Activated CD4-positive, alpha-beta T cell treated with anti-CD3 and anti-CD28 coated beads, Interleukin-2, Interleukin-6, amounts not matched to agents 100 ng/mL and 50 ng/mL, durations not matched to agents 16 hours and 8 hours (primary cell): ENCODE measurements around the gene PARD6B.
A peak's percentile ranks its signal among the peaks of the same experiment; 100 is the strongest.
"Not testable (repeated sequence)": the region's sequence is repeated elsewhere in the genome, so short reads cannot be mapped to it uniquely, and the experiment has no call there.

Experiments used
- DNase-seq: peaks from one replicate; pipeline ENCODE4 v3.0.0-alpha.2; 2020

Gene PARD6B

DNA sequence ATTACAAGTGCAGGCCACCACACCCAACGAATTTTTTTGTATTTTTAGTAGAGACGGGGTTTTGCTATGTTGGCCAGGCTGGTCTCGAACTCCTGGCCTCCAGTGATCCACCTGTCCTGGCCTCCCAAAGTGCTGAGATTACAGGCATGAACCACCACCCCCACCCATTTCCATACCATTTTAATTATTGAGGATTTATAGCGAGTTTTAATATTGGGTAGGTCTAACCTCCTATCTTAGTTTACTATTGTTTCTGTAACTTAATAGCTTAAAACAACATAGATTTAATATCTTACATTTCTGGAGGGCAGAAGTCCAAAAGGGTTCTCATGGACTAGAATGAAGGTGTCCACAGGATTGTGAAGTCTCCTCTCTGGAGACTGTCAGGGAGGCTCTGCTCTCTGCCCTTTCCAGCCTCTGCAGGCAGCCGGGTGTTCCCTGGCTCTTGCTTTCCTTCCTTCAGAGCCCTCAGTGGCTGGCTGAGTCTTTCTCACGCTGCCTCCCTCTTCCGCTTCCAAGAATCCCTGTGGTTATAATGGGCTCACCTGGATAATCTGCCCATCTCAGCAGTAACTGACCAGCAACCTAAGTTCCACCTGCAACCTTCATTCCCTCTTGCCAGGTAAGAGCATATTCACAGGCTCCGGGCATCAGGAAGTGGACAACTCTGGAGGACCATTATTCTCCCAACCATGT, 44.9 kb downstream of the PARD6B start:
- no peak for DNase-seq

DNA sequence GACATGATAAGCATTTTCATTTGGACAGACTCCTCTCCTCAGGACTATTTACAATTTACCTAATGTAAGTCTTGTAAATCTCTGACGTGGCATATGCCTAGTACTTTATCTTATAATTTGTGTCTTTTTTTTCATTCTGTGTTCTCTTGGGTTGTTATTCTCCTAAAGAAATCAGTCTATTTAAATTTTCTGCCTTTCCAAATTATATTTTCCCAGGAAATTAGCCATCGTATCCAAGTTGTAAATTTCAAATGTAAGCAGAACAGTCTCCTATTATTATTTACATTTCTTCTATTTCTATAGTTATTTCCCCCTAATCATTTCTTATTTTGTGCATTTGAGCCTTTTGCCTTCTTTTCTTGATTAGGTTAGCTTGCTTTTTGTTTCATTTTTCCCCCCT, 46.0 kb downstream of the PARD6B start:
- DNase-seq, result no peak

DNA sequence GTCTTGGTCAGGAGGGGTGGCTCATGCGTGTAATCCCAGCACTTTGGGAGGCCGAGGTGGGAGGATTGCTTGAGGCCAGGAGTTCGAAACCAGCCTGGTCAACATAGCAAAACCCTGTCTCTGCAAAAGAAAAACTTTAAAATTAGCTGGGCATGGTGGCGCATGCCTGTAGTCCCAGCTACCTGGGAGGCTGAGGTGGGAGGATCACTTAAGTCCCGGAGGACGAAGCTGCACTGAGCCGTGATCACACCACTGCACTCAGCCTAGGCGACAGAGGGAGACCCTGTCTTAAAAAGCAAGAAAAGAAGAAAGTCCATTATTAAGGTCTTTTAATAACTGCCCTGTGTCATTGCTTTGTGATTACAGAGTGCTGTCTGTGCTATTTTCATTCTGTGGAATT, 47.6 kb downstream of the PARD6B start:
- not testable (repeated sequence) for DNase-seq

DNA sequence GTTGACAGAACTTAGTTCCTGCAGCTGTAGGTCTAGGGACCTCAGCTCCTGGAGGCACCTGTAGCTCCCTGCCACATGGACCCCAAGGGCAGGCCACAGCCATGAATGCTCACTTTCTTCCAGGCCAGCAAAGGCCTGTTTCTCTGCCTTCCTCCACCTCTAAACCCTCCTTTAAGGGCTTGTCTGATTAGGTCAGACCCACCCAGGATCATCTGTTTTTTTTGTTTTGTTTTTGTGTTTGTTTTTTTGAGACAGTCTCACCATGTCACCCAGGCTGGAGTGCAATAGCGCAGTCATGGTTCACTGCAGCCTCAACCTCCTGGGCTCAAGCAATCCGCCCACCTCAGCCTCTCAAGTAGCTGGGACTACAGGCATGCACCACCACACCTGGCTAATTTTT, 52.0 kb downstream of the PARD6B start:
- DNase-seq, result no peak

DNA sequence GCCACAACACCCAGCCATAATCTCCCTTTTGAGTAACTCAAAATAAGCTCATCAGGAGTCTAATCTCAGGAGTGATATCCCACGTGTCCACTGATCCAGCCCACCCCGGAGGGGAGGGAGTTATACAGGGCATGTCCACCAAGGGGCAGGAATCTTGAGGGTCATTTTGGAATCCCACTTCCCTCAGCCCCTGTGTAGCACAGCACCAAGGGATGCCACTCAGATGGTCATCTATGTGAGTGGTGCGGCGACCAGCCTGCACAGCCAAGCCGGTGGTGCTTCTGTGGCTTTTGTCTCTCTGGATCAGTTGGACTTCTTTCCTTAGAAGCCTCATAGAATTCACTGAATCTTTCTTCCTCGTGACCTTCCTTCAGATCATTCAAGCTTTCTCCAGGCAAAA, 52.5 kb downstream of the PARD6B start:
- DNase-seq, result no peak

DNA sequence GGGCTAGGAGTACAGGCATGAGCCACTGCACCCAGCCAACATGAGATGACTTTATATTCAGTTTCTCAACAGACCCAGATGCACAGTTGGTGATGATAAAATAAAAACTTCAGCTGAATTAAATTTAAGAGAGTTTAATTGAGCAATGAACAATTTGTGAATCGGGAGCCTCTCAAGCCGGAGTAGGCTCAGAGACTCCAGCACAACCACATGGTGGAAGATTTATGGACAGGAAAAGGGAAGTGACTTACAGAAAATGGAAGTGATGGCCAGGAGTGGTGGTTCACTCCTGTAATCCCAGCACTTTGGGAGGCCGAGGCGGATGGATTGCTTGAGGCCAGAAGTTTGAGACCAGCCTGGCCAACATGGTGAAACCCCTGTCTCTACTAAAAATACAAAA, 53.1 kb downstream of the PARD6B start:
- no peak for DNase-seq

DNA sequence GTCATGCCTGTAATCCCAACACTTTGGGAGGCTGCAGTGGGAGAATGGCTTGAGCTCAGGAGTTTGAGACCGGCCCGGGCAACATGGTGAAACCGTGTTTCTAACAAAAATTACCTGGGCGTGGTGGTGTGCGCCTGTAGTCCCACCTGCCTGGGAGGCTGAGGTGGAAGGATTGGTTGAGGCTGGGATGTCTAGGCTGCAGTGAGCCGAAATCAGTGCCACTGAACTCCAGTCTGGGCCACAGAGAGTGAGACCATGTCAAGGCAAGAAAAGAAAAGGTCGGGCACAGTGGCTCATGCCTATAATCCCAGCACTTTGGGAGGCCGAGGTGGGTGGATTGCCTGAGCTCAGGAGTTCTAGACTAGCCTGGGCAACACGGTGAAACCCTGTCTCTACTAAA, 55.3 kb downstream of the PARD6B start:
- DNase-seq, result no peak

DNA sequence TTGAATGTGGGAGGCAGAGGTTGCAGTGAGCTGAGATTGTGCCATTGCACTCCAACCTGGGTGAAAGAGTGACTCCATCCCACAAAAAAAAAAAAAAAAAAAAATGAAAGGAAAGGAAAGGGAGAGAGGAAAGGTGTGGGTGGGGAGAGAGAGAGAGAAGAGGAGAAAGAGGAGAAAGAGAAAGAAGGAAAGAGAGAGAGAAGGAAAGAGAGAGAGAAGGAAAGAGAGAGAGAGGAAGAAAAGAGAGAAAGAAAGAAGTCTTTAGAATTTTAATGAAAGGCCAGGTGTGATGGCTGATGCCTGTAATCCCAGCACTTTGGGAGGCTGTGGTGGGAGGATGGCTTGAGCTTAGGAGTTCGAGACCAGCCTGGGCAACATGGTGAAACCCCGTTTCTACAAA, 55.8 kb downstream of the PARD6B start:
- no peak for DNase-seq

DNA sequence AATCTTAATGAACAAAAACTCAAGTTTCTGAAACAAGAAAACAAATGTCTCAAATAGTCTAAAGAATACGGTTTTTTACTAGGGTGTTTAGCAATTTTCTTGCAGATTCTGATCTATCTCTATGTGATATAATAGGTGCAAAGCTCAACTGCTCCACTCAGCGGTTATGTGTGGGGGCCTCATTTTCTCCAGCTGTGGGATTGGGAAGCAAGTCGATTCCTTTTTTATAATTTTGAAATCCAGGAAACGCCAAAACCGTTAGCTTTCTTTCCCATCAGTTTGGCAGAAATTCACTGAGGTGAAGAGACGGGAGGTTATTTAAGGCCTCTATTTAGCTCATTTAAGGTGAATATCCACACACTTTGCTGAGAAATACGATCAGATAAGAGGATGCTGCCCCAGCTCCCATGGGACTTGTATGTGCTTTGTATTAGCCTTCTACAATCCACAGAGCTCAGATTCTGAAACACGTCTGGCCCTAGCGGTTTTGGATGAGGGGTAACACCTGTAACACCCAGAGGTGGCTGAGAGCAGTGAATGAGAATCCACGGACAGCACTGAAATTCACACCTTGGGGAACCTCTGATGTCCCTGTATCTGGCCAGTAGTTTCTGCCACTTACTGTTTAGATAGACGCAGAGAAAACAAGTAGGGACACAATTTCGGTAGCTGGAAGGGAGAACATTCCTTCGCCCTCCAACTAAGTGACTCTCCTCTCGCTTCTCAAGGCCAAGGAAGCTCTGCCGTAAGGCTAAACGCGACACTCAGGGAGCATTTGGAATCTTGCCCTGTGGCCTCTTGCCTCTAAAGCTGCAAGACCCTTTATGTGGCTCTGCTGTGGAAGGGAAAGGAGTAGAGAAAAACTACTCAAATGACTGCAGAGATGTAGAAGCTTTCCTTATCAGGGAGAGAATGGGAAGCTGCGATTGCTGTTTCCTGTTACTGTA, 56.9 kb downstream of the PARD6B start:
- DNase-seq, result no peak

DNA sequence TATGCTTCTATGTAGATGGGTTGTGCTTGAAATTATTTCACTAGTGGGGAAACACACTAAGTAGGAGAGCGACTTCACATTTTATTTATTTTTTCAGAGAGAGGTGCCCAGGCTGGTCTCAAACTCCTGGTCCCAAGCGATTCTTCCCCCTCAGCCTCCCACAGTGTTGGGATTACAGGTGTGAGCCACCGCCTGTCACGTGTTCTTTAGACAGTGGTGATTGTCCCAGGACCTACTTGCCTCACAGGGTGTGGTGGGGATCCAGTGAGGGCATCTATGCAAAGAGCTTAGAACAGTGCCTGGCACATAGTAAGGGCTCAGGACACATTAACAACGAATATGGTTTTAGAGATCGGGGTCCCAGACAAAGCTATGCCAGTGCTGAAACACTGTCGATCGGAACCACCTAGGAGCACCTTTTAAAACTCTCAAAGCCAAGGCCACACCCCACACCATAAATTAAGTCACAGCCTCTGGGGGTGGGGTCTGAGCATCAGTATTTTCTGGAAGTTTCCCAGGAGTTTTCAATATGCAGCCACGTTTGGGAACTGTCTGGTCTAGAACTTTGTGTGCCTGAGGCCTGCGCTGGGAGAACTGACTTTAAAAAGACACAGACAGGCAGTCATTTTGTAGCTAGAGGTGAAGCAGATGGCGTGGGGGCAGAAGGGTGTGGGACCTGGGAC, 58.7 kb downstream of the PARD6B start:
- no peak for DNase-seq

DNA sequence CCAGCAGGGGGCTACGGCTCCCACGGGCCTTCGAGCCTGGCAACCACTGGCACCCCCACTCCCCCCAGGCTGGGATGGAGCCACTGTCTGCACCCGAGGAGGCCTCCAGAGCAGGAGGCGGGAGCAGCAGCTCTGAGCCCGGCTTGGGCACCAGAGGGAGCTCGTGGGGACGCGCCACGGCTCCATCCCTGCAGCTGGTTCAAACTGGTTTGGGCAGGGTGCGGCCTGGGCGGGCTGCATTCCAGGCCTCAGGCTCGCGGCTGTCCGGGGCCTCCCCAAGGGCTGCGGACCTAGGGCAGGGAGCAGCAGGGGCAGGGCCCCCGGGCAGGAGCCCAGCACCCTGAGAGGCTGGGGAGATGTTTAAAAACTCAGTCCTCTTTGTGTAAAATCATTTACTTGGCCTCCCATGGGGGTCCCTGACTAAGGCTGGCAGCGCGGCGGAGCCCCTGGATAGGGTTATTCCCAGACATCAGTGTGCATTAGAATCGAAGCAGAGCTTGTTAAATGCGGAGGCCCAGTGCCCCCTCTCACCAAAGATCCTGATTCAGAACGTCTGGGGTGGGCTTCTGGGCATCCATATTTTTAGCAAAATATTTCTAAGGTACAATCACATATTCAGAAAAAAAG, 59.4 kb downstream of the PARD6B start:
- DNase-seq, result peak; percentile 92

DNA sequence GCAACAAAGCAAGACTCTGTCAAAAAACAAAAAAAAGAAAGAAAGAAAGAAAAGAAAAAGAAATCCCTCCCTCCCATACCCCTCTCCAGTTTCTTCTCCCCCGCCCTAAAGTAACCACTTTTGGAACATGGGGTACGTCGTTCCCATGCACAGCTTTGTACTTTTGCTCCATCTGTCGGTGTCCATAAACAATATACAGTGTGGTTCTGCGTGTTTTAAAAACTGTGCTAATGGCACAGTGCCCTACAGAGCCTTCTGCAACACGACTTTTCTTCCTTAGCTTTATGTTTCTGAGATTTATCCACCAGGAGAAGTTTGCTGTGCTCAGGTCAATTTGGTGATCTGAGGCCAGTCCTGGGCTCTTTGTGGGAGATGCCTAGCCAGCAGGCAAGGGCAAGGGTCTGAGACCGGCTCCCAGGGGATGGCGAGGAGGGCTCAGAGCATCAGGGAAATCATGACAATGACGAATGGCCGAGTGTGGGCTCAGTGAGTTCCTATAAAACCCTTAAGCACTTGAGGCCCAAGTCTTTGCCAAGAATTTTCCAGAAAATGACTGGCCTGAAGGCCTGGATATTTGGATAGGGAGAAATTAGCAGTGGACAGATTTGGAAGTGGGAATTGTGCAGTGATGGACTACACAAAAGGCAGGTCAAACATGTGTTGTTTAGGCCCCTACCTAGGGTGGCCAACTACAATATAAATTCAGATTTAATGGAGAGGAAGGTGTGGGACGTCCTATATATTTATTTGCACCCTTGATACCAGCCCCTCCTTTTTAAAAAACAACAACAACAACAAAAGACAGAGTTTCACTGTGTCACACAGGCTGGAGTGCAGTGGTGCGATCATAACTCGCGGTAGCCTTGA, 61.6 kb downstream of the PARD6B start:
- no peak for DNase-seq

DNA sequence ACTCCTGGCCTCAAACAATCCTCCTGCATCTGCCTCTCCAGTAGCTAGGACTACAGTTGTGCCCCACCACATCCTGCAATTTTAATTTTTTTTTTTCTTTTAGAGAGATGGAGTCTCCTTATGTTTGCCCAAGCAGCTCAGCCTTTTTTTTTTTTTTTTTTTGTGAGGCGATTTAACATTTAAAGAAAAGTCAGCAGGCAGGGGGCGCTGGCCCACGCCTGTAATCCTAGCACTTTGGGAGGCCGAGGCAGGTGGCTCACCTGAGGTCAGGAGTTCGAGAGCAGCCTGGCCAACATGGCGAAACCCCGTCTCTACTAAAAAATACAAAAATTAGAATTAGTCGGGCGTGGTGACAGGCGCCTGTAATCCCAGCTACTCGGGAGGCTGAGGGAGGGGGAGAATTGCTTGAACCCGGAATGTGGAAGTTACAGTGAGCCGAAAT, 62.2 kb downstream of the PARD6B start:
- DNase-seq, result peak; percentile 59

DNA sequence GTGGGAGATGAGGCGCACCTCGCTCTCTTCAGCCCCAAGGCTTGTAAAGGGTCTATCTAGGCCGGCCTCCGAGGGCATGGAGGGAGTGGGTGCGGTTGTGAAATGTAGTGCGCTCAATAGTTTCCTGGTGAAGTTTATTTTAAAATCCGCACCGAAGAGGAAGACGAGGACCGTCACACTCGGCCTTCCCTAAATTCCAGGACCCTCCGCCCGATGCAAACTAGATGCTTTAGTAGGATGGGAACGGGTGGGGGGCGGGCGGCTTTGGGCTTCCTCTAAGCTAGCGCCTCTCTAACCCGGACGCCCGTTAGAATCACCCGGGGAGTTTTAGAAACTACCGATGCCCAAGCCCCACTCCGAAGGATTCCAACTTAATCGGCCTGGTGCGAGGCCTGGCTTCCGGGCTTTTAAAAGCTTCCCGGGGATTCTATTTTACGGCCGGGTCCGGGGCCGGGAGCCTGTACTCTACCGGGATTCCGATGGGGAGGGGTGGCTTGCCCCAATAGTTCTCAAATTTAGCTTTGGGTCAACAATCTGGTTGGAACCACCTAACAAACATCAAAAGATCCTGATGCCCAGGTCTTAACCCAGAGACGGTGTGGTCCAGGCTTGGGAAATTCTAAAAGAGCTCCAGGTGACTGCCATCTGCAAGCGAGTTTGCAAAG, 62.9 kb downstream of the PARD6B start:
- DNase-seq, result no peak

DNA sequence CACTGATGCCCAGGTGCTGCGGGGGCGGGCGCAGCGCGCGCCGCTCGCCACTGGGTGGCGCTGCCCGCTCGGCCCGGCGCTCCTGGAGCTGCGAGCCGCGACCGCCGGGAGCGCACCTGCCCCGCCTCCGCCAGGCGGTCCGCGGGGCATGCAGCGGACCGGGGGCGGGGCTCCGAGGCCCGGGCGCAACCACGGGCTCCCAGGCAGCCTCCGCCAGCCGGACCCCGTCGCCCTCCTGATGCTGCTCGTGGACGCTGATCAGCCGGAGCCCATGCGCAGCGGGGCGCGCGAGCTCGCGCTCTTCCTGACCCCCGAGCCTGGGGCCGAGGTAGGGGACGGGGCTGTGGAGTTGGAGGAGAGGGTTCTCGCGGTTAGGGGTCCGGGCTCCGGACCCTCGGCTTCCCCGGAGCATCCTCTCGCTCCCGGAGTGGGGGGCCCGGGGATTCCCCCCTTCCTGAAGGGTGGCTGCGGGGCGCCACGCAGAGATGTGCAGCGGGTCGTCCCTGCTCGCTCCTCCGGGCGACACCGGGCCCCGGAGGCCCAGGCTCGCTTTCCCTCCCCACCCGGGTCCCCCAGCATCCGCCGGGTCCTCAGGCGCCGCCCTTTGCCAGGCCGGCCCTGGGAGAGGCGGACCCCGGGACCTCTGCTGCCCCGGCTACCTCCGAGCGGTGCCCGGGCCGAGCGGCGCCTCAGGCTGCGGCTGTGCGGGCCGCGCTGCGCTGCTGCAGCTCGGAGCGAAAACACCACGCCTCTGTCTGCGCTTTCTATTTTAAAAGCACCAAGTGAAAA, 63.7 kb downstream of the PARD6B start, which contains the start of gene BCAS4:
BCAS4 (plus strand) TSS at position 216 of the 789 bp plus-strand sequence; CDS start at position 239, 23 bp downstream.
- peak; percentile 89 for DNase-seq

DNA sequence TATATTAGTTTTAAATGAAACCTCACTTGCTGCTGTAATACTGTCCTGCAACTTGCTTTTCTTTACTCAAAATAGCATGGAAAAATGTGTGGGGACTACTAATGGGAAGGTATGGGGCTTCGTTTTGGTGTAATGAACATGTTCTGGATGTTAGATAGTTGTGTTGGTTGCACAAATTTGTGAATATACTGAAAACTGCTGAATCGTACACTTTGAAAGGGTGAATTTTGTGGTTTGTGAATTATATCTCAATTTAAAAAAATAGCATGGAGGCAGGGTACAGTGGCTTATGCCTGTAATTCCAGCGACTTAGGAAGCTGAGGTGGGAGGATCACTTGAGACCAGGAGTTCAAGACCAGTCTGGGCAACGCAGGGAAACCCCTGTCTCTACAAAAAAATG, 65.8 kb downstream of the PARD6B start:
- no peak for DNase-seq

DNA sequence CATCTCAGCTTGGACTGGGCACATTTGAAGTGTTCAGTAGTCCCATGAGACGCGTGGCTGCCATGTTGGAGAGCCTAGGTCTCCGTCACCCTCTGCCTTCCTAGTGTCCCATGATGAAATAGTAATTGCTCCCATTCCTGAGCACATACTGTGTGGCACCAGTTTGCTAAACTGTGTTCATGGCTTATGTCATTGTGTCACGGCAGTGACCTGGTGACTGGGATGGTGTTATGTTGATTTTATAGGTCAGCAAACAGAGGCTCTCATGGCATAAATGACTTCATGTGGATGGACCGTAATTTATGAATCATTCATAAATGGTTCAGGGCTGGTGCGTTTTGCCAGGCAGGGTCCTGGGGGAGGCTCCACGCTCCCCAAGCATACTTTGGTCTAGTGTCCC, 67.3 kb downstream of the PARD6B start:
- DNase-seq, result no peak

DNA sequence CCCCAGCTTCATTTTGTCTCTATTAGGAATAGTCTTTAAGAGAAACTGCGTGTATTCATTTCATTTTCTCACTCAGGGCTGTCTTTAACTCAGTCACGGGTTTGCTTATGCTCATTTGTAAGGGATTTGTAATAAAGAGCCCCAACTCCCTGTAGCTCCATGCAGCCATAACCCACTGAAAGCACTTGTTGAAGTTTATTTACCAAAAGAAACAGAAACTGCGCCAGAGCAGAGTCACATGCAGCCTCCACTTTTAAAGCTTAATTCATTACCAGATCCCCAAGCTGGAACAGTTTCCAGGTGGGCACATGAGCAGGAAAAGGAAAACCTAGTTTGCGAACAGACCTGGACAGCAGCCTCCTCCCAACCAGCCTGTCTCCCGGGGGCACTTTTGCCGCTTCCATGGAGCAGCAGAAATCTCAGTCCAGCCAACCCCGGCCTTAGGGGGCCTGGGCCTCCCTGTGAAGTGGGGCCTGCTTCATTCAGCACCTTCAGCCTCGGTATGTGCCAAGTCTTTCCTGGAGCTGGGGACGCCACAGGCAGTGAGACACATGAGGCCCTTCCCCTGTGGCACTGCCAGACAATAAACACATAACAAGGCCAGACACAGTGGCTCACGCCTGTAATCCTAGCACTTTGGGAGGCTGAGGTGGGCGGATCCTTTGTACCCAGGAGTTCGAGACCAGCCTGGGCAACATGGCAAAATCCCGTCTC, 68.0 kb downstream of the PARD6B start:
- DNase-seq, result no peak

DNA sequence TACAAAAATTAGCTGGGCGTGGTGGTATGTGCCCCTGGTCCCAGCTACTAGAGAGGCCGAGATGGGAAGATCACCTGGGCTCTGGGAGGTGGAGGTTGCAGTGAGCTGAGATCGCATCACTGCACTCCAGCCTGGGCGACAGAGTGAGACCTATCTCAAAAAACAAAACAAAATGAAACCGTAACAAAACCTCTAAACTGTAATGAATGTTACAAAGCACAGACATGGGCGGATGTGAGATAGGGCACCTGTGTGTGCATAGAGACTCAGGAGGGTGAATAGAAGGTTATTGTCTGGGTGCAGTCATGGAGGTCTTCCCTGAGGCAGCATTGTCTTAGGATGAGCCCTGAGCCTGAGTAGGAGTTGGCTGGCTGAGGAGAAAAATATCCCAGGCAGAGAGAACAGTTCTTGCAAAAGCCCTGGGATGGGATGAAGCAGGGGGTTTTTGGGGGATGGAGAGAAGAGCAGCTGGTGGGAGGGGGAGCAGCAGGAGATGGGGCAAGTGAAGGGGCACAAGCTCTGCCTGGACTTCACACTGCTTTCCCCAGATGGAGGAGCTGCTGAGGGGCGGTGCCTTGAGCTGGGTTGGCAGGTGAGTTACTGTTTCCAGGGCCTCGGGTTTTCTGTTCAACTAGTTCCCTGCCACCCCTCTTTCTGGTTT, 68.6 kb downstream of the PARD6B start:
- no peak for DNase-seq
